Astrocyte (in vitro differentiated cells and primary cell): ENCODE data around the gene UBE2M. TPM values are rescaled to one million over a fixed set of nuclear protein-coding genes. Genes with fewer than 3 reads are reported as not detected.

Experiments
- DNase-seq: peaks from one replicate; pipeline ENCODE4 v3.0.0-alpha.2; 2010; ENCODE audit warnings: low read depth
- FAIRE-seq: peaks from 2 replicates; lab custom pipeline; 2011; peaks lifted over from hg19 to GRCh38; lab: Jason Lieb, UNC
- H2AFZ ChIP-seq: 2 replicates; pipeline ENCODE4 v1.6.0; 2012; ENCODE audit warnings: low read depth, low read length, inconsistent platforms
- H3K27ac ChIP-seq: 2 replicates; pipeline ENCODE4 v1.5.1; 2011; ENCODE audit warnings: low read depth, low read length, inconsistent platforms
- H3K27me3 ChIP-seq: 2 replicates; pipeline ENCODE4 v1.6.0; 2011; ENCODE audit warnings: low read length, inconsistent platforms; ENCODE audit not compliant: insufficient read depth
- H3K36me3 ChIP-seq: 2 replicates; pipeline ENCODE4 v1.5.1; 2011; ENCODE audit warnings: low read length, inconsistent platforms; ENCODE audit not compliant: insufficient read depth
- H3K4me1 ChIP-seq: 2 replicates; pipeline ENCODE4 v1.5.1; 2011; ENCODE audit warnings: low read length, inconsistent platforms; ENCODE audit not compliant: insufficient read depth
- H3K4me2 ChIP-seq: 2 replicates; pipeline ENCODE4 v1.6.0; 2012; ENCODE audit warnings: low read length, inconsistent platforms
- H3K4me3 ChIP-seq: 2 replicates; pipeline ENCODE4 v1.5.1; 2011; ENCODE audit warnings: low read depth, mild to moderate bottlenecking, low read length, inconsistent platforms; ENCODE audit not compliant: insufficient read depth
- H3K79me2 ChIP-seq: 2 replicates; pipeline ENCODE4 v1.6.0; 2012; ENCODE audit warnings: mild to moderate bottlenecking, low read length, inconsistent platforms; ENCODE audit not compliant: insufficient read depth
- H3K9ac ChIP-seq: 2 replicates; pipeline ENCODE4 v1.6.0; 2012; ENCODE audit warnings: mild to moderate bottlenecking, low read length, inconsistent platforms
- H3K9me3 ChIP-seq: 2 replicates; pipeline ENCODE4 v1.5.1; 2012; ENCODE audit warnings: low read depth, mild to moderate bottlenecking, low read length, inconsistent platforms; ENCODE audit not compliant: insufficient read depth
- H4K20me1 ChIP-seq: 2 replicates; pipeline ENCODE4 v1.6.0; 2012; ENCODE audit warnings: low read length, inconsistent platforms; ENCODE audit not compliant: insufficient read depth
- H3K27ac Mint-ChIP-seq: one replicate; pipeline ENCODE4 v1.8.0; 2021; ENCODE audit warnings: mild to moderate bottlenecking, mixed read lengths; ENCODE audit not compliant: unreplicated experiment
- H3K27me3 Mint-ChIP-seq: one replicate; pipeline ENCODE4 v1.8.0; 2021; ENCODE audit warnings: low read depth, mixed read lengths; ENCODE audit not compliant: unreplicated experiment
- H3K36me3 Mint-ChIP-seq: one replicate; pipeline ENCODE4 v1.8.0; 2021; ENCODE audit warnings: low read depth, mixed read lengths; ENCODE audit not compliant: unreplicated experiment
- H3K4me1 Mint-ChIP-seq: one replicate; pipeline ENCODE4 v1.8.0; 2021; ENCODE audit warnings: low read depth, mixed read lengths; ENCODE audit not compliant: unreplicated experiment
- H3K4me3 Mint-ChIP-seq: one replicate; pipeline ENCODE4 v1.8.0; 2021; ENCODE audit warnings: mild to moderate bottlenecking, moderate library complexity, mixed read lengths; ENCODE audit not compliant: unreplicated experiment
- H3K9me3 Mint-ChIP-seq: one replicate; pipeline ENCODE4 v1.8.0; 2021; ENCODE audit warnings: mild to moderate bottlenecking, mixed read lengths; ENCODE audit not compliant: unreplicated experiment
- CTCF ChIP-seq: IDR thresholded peaks from 2 replicates; pipeline ENCODE4 v1.5.1; 2011; ENCODE audit warnings: low read depth, mild to moderate bottlenecking, inconsistent platforms, low read length, moderate library complexity; ENCODE audit not compliant: insufficient read depth
- EZH2 ChIP-seq: IDR thresholded peaks from 2 replicates; pipeline ENCODE4 v1.6.1; 2012; ENCODE audit warnings: mild to moderate bottlenecking, low read length, inconsistent platforms; ENCODE audit not compliant: insufficient read depth
- total RNA-seq: library from RNA; stranded (reverse); gene quantifications from 2 replicates; pipeline ENCODE4 v1.2.1, GENCODE V29; 2021

Gene UBE2M
- total RNA-seq, 1 donor from 2014 or later = 113 TPM

GRCh38 chr19:58535857-58536256 is 22.6 kb downstream of the UBE2M start:
- TF ChIP-seq EZH2 (no peak), CTCF (no peak)
- H3K9ac ChIP-seq = no peak overlapping the region
- H2AFZ ChIP-seq = no peak overlapping the region
- no peak overlapping the region for H3K4me3 Mint-ChIP-seq
- no peaks in the 10 kb centered on the region for H3K36me3 ChIP-seq
- H3K4me2 ChIP-seq = no peak overlapping the region
- DNase-seq (no peak), FAIRE-seq (no peak)
- H3K27ac ChIP-seq = no peak overlapping the region
- H3K27me3 Mint-ChIP-seq = peaks cover 29% of the 10 kb centered on the region
- H3K27me3 ChIP-seq = peaks cover 21% of the 10 kb centered on the region
- no peaks in the 10 kb centered on the region for H4K20me1 ChIP-seq
- no peaks in the 10 kb centered on the region for H3K79me2 ChIP-seq
- H3K9me3 Mint-ChIP-seq = no peaks in the 10 kb centered on the region
- H3K4me3 ChIP-seq = no peak overlapping the region
- no peaks in the 10 kb centered on the region for H3K4me1 ChIP-seq
- H3K36me3 Mint-ChIP-seq = no peaks in the 10 kb centered on the region
- H3K4me1 Mint-ChIP-seq = no peaks in the 10 kb centered on the region
- H3K9me3 ChIP-seq = no peaks in the 10 kb centered on the region
- no peak overlapping the region for H3K27ac Mint-ChIP-seq

- H2AFZ ChIP-seq = no peak overlapping the region
- H3K4me2 ChIP-seq = no peak overlapping the region
- H3K9me3 ChIP-seq = no peaks in the 10 kb centered on the region
- no peak overlapping the region for H3K4me3 ChIP-seq
- H3K27me3 Mint-ChIP-seq = peaks cover 24% of the 10 kb centered on the region
- no peak for TF ChIP-seq CTCF
- TF ChIP-seq EZH2 = no peak
- no peaks in the 10 kb centered on the region for H3K9me3 Mint-ChIP-seq
- H4K20me1 ChIP-seq = no peaks in the 10 kb centered on the region
- no peak overlapping the region for H3K4me3 Mint-ChIP-seq
- no peaks in the 10 kb centered on the region for H3K36me3 ChIP-seq
- H3K27me3 ChIP-seq = peaks cover 15% of the 10 kb centered on the region
- no peak overlapping the region for H3K9ac ChIP-seq
- FAIRE-seq (no peak), DNase-seq (no peak)
- no peaks in the 10 kb centered on the region for H3K79me2 ChIP-seq
- no peak overlapping the region for H3K27ac ChIP-seq
- H3K4me1 ChIP-seq = no peaks in the 10 kb centered on the region
- no peaks in the 10 kb centered on the region for H3K4me1 Mint-ChIP-seq
- H3K27ac Mint-ChIP-seq = no peak overlapping the region
- H3K36me3 Mint-ChIP-seq = no peaks in the 10 kb centered on the region
Observed at GRCh38 chr19:58531034-58531840, 27.2 kb downstream of the UBE2M start.

DNA sequence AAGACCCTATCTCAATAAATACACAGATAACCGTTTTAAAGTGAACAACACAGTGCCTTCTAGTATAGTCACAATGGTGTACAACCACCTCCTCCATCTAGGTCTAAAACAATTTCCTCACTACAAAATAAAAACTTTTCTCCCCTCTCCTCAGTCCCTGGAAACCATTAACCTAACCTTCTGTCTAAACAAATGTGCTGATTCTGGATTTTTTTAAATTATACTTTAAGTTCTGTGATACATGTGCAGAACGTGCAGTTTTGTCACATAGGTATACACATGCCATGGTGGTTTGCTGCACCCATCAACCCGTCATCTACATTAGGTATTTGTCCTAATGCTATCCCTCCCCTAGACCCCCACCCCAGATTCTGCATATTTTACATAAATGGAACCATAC is 29.0 kb downstream of the UBE2M start:
- no peaks in the 10 kb centered on the region for H3K79me2 ChIP-seq
- no peak overlapping the region for H3K27ac ChIP-seq
- TF ChIP-seq CTCF = no peak
- DNase-seq = no peak
- no peaks in the 10 kb centered on the region for H3K36me3 Mint-ChIP-seq
- no peaks in the 10 kb centered on the region for H4K20me1 ChIP-seq
- no peaks in the 10 kb centered on the region for H3K4me1 ChIP-seq
- FAIRE-seq = no peak
- no peak overlapping the region for H2AFZ ChIP-seq
- H3K9ac ChIP-seq = no peak overlapping the region
- H3K4me3 Mint-ChIP-seq = no peak overlapping the region
- H3K27me3 ChIP-seq = peaks cover 15% of the 10 kb centered on the region
- no peak overlapping the region for H3K27ac Mint-ChIP-seq
- no peaks in the 10 kb centered on the region for H3K4me1 Mint-ChIP-seq
- H3K36me3 ChIP-seq = no peaks in the 10 kb centered on the region
- H3K9me3 ChIP-seq = no peaks in the 10 kb centered on the region
- no peaks in the 10 kb centered on the region for H3K9me3 Mint-ChIP-seq
- no peak overlapping the region for H3K4me3 ChIP-seq
- peaks cover 24% of the 10 kb centered on the region for H3K27me3 Mint-ChIP-seq
- H3K4me2 ChIP-seq = no peak overlapping the region
